OCI-LY3 (cell line): ENCODE data around the gene ADAMTS2.

Source experiments
- H2AFZ ChIP-seq: fragments of 200-600, 300-600 bp; shearing (Covaris generic); 2 replicates; pipeline ENCODE4 v1.6.0; 2014; ENCODE audit warnings: antibody characterized with exemption, low read depth, low read length
- H3K27ac ChIP-seq: fragments of 200-600, 300-600 bp; sonication (generic); 2 replicates; pipeline ENCODE4 v1.5.1; 2014; ENCODE audit warnings: mild to moderate bottlenecking, low read length, moderate library complexity, mixed read lengths
- H3K27me3 ChIP-seq: fragments of 200-600, 300-600 bp; sonication (generic); 2 replicates; pipeline ENCODE4 v1.6.1; 2014; ENCODE audit warnings: low read depth, low read length, mixed read lengths
- H3K36me3 ChIP-seq: fragments of 200-600, 300-600 bp; sonication (generic); replicated peaks from 2 replicates; pipeline ENCODE3; 2014; ENCODE audit warnings: low read depth, low read length, mixed read lengths
- H3K4me1 ChIP-seq: fragments of 300-600, 200-600 bp; sonication (generic); 2 replicates; pipeline ENCODE4 v1.6.1; 2014; ENCODE audit warnings: low read length, mixed read lengths
- H3K4me2 ChIP-seq: fragments of 200-600, 300-600 bp; sonication (generic); 2 replicates; pipeline ENCODE4 v1.6.1; 2014; ENCODE audit warnings: low read length, mixed read lengths
- H3K4me3 ChIP-seq: fragments of 300-600, 200-600 bp; sonication (generic); 2 replicates; pipeline ENCODE4 v1.5.1; 2014; ENCODE audit warnings: antibody characterized with exemption, mild to moderate bottlenecking, low read length, moderate library complexity
- H3K79me2 ChIP-seq: fragments of 300-600, 200-600 bp; shearing (Covaris generic); 2 replicates; pipeline ENCODE4 v1.6.1; 2014; ENCODE audit warnings: mild to moderate bottlenecking, low read length, mixed read lengths
- H3K9ac ChIP-seq: fragments of 300-600, 200-600 bp; shearing (Covaris generic); 2 replicates; pipeline ENCODE4 v1.6.0; 2014; ENCODE audit warnings: mild to moderate bottlenecking, low read length, moderate library complexity
- H3K9me3 ChIP-seq: fragments of 200-600, 300-600 bp; shearing (Covaris generic); 2 replicates; pipeline ENCODE4 v1.6.1; 2014; ENCODE audit warnings: low read length, mixed read lengths; ENCODE audit not compliant: insufficient read depth
- H4K20me1 ChIP-seq: fragments of 200-600, 300-600 bp; sonication (generic); 2 replicates; pipeline ENCODE4 v1.6.1; 2016; ENCODE audit warnings: low read length, mixed read lengths; ENCODE audit not compliant: insufficient read depth
- CTCF ChIP-seq: fragments of 200-600, 300-600 bp; sonication (generic); IDR thresholded peaks from 2 replicates; pipeline ENCODE4 v1.5.1; 2014; ENCODE audit warnings: antibody characterized with exemption, low read length, low read depth
- EZH2phosphoT487 ChIP-seq: fragments of 200-600 bp; shearing (Covaris generic); IDR thresholded peaks from 2 replicates; pipeline ENCODE4 v1.6.1; 2018; ENCODE audit warnings: antibody characterized with exemption, mixed run types, low read depth

ADAMTS2 gene

DNA sequence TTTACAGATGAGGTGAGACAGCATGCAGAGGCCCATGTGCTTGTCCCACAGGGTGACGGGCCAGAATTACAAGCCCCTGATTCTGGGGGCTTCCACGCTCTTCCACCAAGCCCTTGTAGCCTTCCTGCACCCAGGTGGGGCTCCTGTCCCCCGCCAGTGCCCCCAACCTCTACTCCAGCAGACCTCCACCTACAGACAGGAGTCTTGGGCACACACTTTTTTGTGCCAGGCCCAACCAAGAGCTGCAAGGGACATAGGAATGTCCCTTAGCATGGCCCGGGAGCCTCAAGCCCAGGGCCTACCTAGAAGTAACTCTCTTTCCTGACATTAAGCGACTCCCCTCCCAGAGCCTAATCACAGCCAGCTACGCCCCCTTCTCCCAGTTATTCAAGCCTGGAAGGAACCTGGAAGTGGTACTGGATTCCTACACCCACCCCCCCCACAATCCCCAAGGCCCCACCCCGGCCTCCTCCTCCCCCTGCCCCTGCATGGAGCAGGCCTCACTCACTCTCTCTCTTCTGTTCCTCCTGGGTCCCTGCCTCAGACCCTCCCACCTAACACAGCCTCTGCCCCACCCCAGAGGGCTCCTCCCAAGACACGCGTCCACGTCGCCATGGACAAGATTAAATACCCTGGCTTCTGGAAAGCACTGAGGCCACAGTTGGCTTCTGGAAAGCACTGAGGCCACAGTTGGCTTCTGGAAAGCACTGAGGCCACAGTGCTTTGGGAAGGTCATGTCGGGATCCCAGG is 30.5 kb downstream of the ADAMTS2 start:
- Histone ChIP-seq H2AFZ (no peak overlapping the region), H3K4me2 (no peak overlapping the region), H3K4me1 (no peaks in the 10 kb centered on the region), H3K27ac (no peak overlapping the region), H4K20me1 (no peaks in the 10 kb centered on the region), H3K9me3 (no peaks in the 10 kb centered on the region), H3K27me3 (no peaks in the 10 kb centered on the region), H3K9ac (no peak overlapping the region), H3K4me3 (no peak overlapping the region), H3K36me3 (no peaks in the 10 kb centered on the region), H3K79me2 (no peaks in the 10 kb centered on the region)
- TF ChIP-seq CTCF (no peak), EZH2phosphoT487 (no peak)

GRCh38 chr5:179313849-179314521 is 31.3 kb downstream of the ADAMTS2 start:
- Histone ChIP-seq H3K27ac (no peak overlapping the region), H3K4me1 (no peaks in the 10 kb centered on the region), H4K20me1 (no peaks in the 10 kb centered on the region), H3K4me3 (no peak overlapping the region), H3K79me2 (no peaks in the 10 kb centered on the region), H3K9ac (no peak overlapping the region), H3K4me2 (no peak overlapping the region), H2AFZ (no peak overlapping the region), H3K9me3 (no peaks in the 10 kb centered on the region), H3K27me3 (no peaks in the 10 kb centered on the region), H3K36me3 (no peaks in the 10 kb centered on the region)
- TF ChIP-seq CTCF (no peak), EZH2phosphoT487 (no peak)

GRCh38 chr5:179312557-179313235 is 32.6 kb downstream of the ADAMTS2 start:
- Histone ChIP-seq H4K20me1 (no peaks in the 10 kb centered on the region), H2AFZ (no peak overlapping the region), H3K27ac (no peak overlapping the region), H3K27me3 (no peaks in the 10 kb centered on the region), H3K4me1 (no peaks in the 10 kb centered on the region), H3K79me2 (no peaks in the 10 kb centered on the region), H3K9ac (no peak overlapping the region), H3K36me3 (no peaks in the 10 kb centered on the region), H3K9me3 (no peaks in the 10 kb centered on the region), H3K4me2 (no peak overlapping the region), H3K4me3 (no peak overlapping the region)
- TF ChIP-seq EZH2phosphoT487 (no peak), CTCF (no peak)

GRCh38 chr5:179311581-179311980 is 33.7 kb downstream of the ADAMTS2 start:
- no peaks in the 10 kb centered on the region for H4K20me1 ChIP-seq
- H3K27me3 ChIP-seq: no peaks in the 10 kb centered on the region
- no peaks in the 10 kb centered on the region for H3K79me2 ChIP-seq
- H3K4me3 ChIP-seq: no peak overlapping the region
- H3K9ac ChIP-seq: no peak overlapping the region
- no peaks in the 10 kb centered on the region for H3K36me3 ChIP-seq
- H2AFZ ChIP-seq: no peak overlapping the region
- no peaks in the 10 kb centered on the region for H3K4me1 ChIP-seq
- no peaks in the 10 kb centered on the region for H3K9me3 ChIP-seq
- TF ChIP-seq EZH2phosphoT487 (no peak), CTCF (no peak)
- no peak overlapping the region for H3K4me2 ChIP-seq
- no peak overlapping the region for H3K27ac ChIP-seq
